ENCODE data around the gene PPARG. TPM values are rescaled to one million over a fixed set of nuclear protein-coding genes. Genes with fewer than 3 reads are reported as not detected.

PPARG gene
- total RNA-seq, 1 experiment from 2014 or later = 0.79 TPM

DNA sequence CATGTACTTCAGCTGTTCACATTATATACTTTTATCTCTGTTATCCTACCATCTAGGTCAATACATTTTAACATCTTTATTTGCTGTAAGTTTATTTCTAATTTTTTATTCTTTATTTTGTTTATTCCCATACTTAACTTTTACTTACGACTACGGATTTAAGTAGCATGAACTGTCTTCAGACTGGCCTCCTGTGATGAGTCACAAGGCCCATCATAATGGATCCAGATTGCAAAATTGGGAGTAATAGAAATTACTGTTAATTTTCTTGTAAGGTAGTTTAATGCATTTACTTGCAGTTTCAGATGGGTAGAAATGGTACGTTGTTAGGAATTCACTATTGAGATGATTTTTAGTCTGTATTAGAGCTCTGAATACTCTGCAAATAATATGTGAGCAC lies 45.9 kb downstream of the PPARG start (continued):
- TF ChIP-seq, protein P1, sequence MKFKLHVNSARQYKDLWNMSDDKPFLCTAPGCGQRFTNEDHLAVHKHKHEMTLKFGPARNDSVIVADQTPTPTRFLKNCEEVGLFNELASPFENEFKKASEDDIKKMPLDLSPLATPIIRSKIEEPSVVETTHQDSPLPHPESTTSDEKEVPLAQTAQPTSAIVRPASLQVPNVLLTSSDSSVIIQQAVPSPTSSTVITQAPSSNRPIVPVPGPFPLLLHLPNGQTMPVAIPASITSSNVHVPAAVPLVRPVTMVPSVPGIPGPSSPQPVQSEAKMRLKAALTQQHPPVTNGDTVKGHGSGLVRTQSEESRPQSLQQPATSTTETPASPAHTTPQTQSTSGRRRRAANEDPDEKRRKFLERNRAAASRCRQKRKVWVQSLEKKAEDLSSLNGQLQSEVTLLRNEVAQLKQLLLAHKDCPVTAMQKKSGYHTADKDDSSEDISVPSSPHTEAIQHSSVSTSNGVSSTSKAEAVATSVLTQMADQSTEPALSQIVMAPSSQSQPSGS (CRISPR knock-in tag; IDR thresholded peaks at IDR 0.05; ENCODE audit: borderline replicate concordance, low read depth) = no peak
- TF ChIP-seq, protein P2, sequence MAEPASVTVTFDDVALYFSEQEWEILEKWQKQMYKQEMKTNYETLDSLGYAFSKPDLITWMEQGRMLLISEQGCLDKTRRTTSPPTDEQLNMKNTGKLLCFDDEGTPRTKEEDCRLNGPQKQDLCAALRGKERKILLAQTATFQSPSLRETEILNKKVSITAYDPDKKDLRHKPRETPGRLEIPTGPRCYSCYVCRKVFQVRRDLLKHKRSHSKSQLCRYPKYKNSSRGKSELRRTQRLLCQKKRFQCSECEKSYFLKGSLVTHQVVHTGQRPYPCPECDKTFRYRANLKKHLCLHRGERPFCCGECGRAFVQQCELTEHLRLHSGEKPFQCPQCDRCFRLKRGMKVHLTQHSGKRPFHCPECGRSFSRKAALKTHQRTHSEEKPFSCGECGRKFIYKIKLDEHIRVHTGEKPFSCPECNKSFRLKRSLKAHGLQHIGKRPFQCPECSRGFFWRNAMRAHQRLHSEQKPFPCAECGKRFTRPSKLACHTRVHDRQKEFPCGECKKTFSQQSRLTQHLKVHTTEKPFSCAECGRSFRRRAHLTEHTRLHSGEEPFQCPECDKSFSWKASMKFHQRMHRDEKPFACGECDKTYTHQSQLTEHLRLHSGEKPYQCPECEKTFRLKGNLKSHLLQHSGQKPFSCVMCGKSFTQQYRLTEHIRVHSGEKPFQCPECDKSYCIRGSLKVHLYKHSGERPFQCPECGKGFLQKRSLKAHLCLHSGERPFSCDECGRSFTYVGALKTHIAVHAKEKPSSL (CRISPR knock-in tag; conservative IDR thresholded peaks at IDR 0.05) = no peak
- TF ChIP-seq, protein P3, sequence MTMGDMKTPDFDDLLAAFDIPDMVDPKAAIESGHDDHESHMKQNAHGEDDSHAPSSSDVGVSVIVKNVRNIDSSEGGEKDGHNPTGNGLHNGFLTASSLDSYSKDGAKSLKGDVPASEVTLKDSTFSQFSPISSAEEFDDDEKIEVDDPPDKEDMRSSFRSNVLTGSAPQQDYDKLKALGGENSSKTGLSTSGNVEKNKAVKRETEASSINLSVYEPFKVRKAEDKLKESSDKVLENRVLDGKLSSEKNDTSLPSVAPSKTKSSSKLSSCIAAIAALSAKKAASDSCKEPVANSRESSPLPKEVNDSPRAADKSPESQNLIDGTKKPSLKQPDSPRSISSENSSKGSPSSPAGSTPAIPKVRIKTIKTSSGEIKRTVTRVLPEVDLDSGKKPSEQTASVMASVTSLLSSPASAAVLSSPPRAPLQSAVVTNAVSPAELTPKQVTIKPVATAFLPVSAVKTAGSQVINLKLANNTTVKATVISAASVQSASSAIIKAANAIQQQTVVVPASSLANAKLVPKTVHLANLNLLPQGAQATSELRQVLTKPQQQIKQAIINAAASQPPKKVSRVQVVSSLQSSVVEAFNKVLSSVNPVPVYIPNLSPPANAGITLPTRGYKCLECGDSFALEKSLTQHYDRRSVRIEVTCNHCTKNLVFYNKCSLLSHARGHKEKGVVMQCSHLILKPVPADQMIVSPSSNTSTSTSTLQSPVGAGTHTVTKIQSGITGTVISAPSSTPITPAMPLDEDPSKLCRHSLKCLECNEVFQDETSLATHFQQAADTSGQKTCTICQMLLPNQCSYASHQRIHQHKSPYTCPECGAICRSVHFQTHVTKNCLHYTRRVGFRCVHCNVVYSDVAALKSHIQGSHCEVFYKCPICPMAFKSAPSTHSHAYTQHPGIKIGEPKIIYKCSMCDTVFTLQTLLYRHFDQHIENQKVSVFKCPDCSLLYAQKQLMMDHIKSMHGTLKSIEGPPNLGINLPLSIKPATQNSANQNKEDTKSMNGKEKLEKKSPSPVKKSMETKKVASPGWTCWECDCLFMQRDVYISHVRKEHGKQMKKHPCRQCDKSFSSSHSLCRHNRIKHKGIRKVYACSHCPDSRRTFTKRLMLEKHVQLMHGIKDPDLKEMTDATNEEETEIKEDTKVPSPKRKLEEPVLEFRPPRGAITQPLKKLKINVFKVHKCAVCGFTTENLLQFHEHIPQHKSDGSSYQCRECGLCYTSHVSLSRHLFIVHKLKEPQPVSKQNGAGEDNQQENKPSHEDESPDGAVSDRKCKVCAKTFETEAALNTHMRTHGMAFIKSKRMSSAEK (CRISPR knock-in tag; IDR thresholded peaks at IDR 0.05; ENCODE audit: borderline replicate concordance) = no peak
- no peak for TF ChIP-seq HMGA2 (CRISPR knock-in tag; IDR thresholded peaks at IDR 0.05)

DNA sequence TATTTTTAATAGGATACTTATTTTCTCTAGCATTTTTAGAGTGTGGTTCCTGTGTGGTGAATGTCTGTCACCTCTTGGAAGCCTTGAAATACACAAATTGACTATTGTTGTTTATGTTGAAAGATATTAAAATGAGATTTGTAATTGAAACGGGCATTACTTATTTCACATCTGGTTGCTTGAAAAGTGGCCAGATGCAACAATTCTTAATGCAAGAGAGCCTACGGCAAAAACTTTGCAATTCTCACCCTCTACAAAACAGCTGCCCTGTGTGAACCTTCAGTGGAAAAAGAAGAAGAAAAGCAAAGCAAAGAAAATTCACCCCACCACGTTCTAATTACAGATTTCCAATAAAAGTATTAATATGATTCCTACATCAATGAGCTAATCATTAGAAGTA lies 46.6 kb downstream of the PPARG start:
- ChIA-PET POLR2A (no interaction called here), CTCF (no interaction called here)
- H3K27me3 Mint-ChIP-seq (ENCODE audit: low read depth) = no peaks in the 10 kb centered on the region; the same call in 1 of the 2 replicates
- no peaks in the 10 kb centered on the region for H3K36me3 Mint-ChIP-seq
- peaks cover 2% of the 10 kb centered on the region; the same call in 1 of the 2 replicates for H3K4me1 Mint-ChIP-seq
- no peak overlapping the region for H3K4me3 Mint-ChIP-seq
- no peak overlapping the region for H3K27ac Mint-ChIP-seq
- H3K9me3 Mint-ChIP-seq = no peaks in the 10 kb centered on the region
- no peak for TF ChIP-seq ZNF416 (CRISPR knock-in tag; IDR thresholded peaks at IDR 0.05)
- TF ChIP-seq, protein P4, sequence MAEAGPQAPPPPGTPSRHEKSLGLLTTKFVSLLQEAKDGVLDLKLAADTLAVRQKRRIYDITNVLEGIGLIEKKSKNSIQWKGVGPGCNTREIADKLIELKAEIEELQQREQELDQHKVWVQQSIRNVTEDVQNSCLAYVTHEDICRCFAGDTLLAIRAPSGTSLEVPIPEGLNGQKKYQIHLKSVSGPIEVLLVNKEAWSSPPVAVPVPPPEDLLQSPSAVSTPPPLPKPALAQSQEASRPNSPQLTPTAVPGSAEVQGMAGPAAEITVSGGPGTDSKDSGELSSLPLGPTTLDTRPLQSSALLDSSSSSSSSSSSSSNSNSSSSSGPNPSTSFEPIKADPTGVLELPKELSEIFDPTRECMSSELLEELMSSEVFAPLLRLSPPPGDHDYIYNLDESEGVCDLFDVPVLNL (CRISPR knock-in tag; IDR thresholded peaks at IDR 0.05; ENCODE audit: borderline replicate concordance, low read depth) = no peak
- TF ChIP-seq, protein P5, sequence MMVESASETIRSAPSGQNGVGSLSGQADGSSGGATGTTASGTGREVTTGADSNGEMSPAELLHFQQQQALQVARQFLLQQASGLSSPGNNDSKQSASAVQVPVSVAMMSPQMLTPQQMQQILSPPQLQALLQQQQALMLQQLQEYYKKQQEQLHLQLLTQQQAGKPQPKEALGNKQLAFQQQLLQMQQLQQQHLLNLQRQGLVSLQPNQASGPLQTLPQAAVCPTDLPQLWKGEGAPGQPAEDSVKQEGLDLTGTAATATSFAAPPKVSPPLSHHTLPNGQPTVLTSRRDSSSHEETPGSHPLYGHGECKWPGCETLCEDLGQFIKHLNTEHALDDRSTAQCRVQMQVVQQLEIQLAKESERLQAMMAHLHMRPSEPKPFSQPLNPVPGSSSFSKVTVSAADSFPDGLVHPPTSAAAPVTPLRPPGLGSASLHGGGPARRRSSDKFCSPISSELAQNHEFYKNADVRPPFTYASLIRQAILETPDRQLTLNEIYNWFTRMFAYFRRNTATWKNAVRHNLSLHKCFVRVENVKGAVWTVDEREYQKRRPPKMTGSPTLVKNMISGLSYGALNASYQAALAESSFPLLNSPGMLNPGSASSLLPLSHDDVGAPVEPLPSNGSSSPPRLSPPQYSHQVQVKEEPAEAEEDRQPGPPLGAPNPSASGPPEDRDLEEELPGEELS (CRISPR knock-in tag; IDR thresholded peaks at IDR 0.05) = no peak
- TF ChIP-seq CBFB (CRISPR knock-in tag; IDR thresholded peaks at IDR 0.05; ENCODE audit: low read depth) = no peak
- TF ChIP-seq ETV6 (CRISPR knock-in tag; IDR thresholded peaks at IDR 0.05) = no peak
- TF ChIP-seq, protein P6, sequence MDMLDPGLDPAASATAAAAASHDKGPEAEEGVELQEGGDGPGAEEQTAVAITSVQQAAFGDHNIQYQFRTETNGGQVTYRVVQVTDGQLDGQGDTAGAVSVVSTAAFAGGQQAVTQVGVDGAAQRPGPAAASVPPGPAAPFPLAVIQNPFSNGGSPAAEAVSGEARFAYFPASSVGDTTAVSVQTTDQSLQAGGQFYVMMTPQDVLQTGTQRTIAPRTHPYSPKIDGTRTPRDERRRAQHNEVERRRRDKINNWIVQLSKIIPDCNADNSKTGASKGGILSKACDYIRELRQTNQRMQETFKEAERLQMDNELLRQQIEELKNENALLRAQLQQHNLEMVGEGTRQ (CRISPR knock-in tag; IDR thresholded peaks at IDR 0.05) = no peak
- TF ChIP-seq GTF2I (CRISPR knock-in tag; conservative IDR thresholded peaks at IDR 0.05) = no peak
- no peak for TF ChIP-seq ZNF232 (CRISPR knock-in tag; IDR thresholded peaks at IDR 0.05)
- TF ChIP-seq ZBTB21 (CRISPR knock-in tag; IDR thresholded peaks at IDR 0.05; ENCODE audit: borderline replicate concordance) = no peak
- no peak for TF ChIP-seq ELF4 (CRISPR knock-in tag; IDR thresholded peaks at IDR 0.05; ENCODE audit: low read depth)
- TF ChIP-seq FOXJ3 (CRISPR knock-in tag; IDR thresholded peaks at IDR 0.05; ENCODE audit: borderline replicate concordance) = no peak
- TF ChIP-seq TEAD4 (CRISPR knock-in tag; IDR thresholded peaks at IDR 0.05) = no peak
- no peak for TF ChIP-seq SP1 (CRISPR knock-in tag; conservative IDR thresholded peaks at IDR 0.05)
- TF ChIP-seq ZNF423 (CRISPR knock-in tag; IDR thresholded peaks at IDR 0.05) = no peak
- TF ChIP-seq EMX1 (CRISPR knock-in tag; IDR thresholded peaks at IDR 0.05) = no peak
- TF ChIP-seq, protein P7, sequence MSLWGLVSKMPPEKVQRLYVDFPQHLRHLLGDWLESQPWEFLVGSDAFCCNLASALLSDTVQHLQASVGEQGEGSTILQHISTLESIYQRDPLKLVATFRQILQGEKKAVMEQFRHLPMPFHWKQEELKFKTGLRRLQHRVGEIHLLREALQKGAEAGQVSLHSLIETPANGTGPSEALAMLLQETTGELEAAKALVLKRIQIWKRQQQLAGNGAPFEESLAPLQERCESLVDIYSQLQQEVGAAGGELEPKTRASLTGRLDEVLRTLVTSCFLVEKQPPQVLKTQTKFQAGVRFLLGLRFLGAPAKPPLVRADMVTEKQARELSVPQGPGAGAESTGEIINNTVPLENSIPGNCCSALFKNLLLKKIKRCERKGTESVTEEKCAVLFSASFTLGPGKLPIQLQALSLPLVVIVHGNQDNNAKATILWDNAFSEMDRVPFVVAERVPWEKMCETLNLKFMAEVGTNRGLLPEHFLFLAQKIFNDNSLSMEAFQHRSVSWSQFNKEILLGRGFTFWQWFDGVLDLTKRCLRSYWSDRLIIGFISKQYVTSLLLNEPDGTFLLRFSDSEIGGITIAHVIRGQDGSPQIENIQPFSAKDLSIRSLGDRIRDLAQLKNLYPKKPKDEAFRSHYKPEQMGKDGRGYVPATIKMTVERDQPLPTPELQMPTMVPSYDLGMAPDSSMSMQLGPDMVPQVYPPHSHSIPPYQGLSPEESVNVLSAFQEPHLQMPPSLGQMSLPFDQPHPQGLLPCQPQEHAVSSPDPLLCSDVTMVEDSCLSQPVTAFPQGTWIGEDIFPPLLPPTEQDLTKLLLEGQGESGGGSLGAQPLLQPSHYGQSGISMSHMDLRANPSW (CRISPR knock-in tag; conservative IDR thresholded peaks at IDR 0.05; ENCODE audit: low read depth) = no peak
- no peak for TF ChIP-seq NFE2L1 (CRISPR knock-in tag; IDR thresholded peaks at IDR 0.05)
- DNase-seq (ENCODE audit: low spot score) = no peak
- ATAC-seq = no peak
